HG02571 (cell line): ENCODE measurements around the gene SPINK8.
"Not testable (repeated sequence)": the region's sequence is repeated elsewhere in the genome, so short reads cannot be mapped to it uniquely, and the experiment has no call there.

Source experiments
- ATAC-seq: cut with Tn5 transposase; IDR thresholded peaks from one replicate; pipeline ENCODE4 v1.9.1; 2021; ENCODE audit warnings: mild to moderate bottlenecking, moderate library complexity; ENCODE audit not compliant: unreplicated experiment

The SPINK8 gene

GRCh38 chr3:48280881-48281280, 52.6 kb downstream of the SPINK8 start:
- no peak for ATAC-seq

DNA sequence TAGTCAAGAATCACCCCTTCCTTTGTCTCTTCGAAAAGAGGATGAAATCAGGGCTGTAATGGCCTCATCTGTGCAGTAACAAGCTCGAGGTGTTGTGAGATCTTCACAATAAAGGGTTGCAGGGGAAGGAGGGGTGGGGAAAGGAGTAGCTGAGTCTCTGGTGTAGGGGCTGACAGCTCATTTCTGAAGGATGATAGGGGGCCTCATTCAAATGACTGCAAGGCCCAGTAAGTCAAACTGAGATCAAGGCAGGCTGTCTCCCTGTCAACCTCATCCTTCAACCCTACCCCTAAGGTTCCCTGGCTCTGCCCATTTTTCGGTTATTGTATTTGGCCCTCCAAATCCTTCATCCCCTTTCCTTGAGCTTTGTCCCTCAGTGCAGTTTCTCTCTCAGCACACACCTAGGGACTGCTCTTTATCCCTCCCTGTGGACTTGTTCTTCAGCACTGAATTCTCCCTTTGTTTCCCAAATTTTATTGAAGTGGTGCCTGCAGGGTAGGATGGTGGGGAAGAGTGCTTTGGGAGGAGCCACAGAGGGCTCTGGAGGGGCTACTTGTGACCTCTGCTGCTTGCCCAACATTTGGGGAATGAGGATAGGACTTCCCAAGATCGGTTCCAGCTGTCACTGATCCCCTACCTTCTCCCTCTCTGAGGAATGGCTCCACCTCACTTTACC, 54.4 kb downstream of the SPINK8 start:
- ATAC-seq, result no peak

DNA sequence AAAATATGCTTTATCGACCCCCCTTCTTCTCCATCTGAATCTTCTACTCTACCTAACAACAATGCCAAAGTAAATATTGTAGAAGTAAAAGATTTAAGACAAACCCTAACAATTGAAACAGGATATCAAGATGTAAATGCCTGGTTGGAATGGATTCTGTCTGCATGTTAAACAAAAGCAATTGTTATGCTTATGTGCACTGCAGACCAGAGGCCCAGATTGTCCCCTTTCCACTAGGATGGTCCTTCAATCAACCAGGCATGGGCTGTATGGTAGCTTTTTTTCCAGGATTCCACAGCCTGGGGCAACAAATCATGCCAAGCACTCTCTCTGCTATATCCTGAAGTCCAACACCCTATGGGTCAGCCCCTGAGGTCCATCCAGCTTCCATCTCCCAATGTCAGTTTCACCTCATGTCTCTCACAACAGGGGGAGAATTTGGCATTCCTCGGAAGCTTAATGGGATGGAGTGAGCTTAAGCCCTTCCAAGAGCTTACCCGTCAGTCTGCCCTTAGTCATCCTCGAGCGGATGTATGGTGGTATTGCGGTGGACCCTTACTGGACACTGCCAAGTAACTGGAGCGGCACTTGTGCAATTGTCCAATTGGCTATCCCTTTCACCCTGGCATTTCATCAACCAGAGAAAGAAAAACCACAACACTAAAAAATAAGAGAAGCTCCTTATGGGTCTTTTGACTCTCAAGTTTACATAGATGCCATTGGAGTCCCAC, 56.4 kb downstream of the SPINK8 start:
- ATAC-seq, result no peak

DNA sequence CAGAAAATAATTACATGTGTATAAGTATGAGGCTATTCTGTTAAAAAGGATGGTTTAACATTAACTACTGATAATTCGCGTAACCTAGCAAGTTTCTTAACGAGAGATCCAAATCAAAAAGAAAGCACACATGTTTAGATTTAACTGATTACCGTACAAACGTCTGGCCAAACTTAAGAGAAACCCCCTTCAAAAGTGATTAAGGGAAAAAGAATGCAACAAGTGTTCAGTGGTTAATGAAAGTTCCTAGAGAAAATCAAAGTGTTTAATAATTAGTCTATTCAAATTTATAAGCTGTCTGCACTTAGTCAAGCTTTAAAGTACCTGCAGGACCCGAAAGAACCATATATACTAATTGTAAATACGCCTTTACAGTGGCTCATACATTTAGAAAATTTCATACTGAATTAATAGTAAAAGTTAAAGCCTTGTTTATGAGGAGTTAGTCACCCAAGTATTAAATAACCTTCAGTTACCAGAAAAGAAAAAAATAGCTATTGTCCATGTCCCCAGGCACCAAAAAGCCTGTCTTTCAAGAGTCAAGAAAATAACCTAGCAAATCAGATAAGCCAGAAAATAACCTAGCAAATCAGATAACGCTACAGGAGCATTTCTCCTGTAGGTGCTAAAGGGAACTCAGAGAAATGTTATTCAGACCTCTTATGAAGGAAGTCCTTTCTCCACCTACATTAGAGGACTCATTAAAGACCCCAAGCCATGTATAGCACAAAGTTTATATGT, 58.0 kb downstream of the SPINK8 start:
- no peak for ATAC-seq

GRCh38 chr3:48274452-48274851, 59.0 kb downstream of the SPINK8 start:
- ATAC-seq, result no peak

DNA sequence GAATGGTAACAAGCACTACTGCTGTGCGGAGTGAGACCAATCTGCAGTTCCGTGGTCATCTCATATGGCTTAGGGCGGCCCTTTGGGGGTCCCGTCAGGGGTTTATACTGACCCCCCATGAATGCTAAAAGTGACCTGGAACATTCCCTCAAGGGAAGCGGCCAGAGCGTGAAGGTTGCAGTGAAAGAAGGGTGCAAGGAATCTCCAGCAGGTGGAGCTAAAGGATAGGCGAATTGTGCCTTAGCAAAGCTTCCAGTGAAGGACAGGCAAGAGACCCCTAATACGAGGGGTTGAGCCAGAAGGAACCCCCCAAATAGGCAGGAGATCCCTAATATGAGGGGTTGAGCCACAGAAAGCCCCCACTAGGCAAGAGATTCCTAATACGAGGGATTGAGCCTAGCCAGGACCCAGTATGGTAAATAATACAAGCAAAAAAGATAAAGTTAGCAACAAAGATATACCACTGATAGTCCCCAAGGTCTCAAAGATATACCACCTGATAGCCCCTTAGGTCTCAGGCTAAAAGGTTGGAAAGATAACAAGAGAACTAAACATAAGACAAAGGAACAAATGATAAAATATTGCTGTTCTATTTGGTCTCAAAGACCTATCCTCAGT, 59.8 kb downstream of the SPINK8 start:
- no peak for ATAC-seq

DNA sequence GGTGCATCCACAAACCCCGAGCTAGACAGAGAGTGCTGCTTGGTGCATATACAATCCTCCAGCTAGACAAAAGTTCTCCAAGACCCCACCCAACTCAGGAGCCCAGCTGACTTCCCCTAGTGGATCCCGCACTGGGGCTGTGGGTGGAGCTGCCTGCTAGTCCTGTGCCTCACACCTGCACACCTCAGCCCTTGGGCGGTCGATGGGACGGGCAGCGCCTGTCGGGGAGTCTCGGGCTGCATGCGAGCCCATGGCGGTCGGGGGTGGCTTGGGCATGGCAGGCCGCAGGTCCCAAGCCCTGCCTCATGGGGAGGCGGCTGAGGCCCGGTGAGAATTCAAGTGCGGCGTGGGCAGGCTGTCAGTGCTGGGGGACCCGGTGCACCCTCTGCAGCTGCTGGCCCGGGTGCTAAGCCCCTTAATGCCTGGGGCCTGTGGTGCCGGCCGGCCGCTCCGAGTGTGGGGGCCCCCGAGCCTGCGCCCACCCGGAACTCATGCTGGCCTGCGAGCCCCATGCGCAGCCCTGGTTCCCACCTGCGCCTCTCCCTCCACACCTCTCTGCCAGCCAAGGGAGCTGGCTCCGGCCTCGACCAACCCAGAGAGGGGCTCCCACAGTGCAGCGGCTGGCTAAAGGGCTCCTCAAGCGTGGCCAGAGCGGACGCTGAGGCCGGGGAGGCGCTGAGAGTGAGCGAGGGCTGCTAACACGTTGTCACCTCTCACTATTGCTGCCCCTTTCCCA, 61.5 kb downstream of the SPINK8 start:
- no peak for ATAC-seq

GRCh38 chr3:48271223-48271622, 62.2 kb downstream of the SPINK8 start:
- ATAC-seq, result not testable (repeated sequence)

GRCh38 chr3:48270306-48270705, 63.2 kb downstream of the SPINK8 start:
- ATAC-seq, result no peak

DNA sequence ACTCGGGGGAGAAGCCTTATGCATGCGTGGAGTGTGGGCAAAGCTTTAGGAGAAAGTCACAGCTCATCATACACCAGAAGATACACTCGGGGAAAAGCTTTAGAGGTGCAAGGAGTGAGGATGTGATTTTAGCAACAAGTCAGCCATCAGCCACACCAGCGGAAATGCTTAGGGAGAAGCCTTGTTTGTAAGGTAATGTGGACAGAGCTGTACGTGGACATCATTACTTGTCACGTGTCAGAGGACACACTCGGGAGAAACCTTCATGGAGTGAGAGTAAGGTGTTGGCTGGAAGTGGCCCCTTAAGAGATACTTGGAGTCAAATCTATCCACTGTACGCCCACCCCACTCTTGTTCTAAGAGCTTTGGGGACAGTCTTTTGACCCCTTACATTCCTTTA, 63.9 kb downstream of the SPINK8 start:
- ATAC-seq, result no peak

DNA sequence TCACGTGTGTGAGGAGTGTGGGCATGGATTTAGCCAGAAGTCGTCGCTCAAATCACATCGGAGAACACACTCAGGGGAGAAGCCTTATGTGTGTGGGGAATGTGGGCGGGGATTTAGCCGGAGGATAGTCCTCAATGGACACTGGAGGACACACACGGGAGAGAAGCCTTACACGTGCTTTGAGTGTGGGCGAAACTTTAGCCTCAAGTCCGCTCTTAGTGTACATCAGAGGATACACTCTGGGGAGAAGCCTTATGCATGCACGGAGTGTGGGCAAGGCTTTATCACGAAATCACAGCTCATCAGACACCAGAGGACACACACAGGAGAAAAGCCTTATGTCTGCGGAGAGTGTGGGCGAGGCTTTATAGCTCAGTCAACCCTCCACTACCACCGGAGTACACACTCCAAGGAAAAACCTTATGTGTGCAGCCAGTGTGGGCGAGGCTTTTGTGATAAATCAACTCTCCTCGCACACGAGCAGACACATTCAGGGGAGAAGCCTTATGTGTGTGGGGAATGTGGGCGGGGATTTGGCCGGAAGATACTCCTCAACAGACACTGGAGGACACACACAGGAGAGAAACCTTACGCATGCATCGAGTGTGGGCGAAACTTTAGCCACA, 64.4 kb downstream of the SPINK8 start:
- no peak for ATAC-seq

GRCh38 chr3:48268381-48268935, 65.0 kb downstream of the SPINK8 start:
- no peak for ATAC-seq

GRCh38 chr3:48267782-48268181, 65.7 kb downstream of the SPINK8 start:
- no peak for ATAC-seq

GRCh38 chr3:48258530-48258929, 74.9 kb downstream of the SPINK8 start:
- no peak for ATAC-seq
